SHP77 (cell line): ENCODE measurements around the gene ITGA5.
A peak's percentile ranks its signal among the peaks of the same experiment; 100 is the strongest.

Experiments
- DNase-seq, 2 experiments: peaks; one replicate each; lab custom pipeline; 2025; lab: John Stamatoyannopoulos, UW

The ITGA5 gene

DNA sequence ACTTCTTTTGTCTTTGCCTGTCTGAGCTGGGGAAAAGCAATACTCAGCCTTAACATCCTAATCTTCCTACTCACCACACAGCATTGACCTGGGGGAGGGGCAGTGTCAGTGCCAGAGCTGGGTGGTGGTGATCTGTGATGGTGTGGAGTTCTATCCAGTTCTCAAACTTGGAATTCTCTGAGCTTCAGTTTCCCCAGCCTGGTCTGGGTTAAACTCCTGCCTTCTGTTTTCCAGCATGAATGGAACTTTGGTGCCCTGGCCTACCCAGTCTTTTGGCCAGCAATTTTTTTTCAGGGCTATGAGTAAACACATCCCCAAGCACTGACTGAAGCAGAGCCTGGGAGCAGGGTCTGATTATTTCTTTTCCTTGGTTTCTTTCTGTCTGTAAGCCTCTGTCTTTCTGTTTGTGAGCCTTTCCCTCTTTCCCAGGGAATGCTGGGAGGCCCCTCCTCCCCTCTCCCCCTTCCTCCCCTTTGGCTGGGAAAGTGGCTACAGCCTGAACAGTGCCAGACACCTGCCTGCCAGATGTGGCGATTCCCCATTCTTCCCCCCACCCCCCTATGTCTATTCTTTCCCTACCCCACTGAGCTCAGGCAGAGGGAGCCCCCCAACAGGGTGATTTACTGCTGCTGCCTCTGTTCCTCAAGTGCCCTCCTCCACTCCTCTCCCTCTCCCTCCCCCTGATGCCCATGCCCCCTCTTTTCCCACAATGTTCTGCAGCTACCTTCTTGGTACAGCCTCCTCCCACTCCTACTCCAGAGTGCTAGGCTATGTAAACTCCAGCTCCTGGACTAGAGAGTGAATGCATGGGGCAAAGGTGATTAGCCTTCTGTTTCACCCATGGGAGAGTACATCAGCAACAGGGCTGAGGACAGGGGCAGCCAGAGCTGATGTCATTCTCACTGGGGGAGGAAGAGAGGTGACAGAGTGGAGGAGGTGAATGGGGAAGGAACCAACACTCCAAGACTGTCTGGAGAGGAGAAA, 65.9 kb downstream of the ITGA5 start:
- DNase-seq: peak; percentile 35 to 39

DNA sequence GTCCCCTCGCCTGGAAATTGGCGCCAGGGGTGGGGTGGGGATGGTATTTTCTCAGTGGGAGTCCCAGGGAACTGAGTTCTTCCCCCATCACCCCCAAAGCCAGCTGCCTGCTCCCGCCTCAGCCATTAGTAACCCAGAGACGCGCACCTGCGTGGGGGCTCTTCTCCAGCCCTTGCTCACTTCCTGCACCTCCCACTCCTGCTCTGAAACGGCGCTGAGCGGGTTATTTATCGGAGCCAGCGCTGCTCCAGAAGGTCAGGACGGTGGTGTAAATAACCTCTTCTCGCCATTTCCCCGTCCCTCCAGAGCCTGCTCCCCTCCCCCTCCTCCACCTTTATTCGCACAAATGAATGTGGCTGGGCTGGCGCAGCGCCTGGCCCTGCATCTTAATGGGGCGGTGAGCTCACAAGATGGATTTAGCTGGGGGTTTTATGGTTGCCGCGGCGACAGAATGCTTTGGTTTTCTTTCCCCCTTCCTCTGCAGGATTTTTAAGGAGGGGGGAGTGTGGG, 67.0 kb downstream of the ITGA5 start:
- DNase-seq: peak; percentile 66 to 69

DNA sequence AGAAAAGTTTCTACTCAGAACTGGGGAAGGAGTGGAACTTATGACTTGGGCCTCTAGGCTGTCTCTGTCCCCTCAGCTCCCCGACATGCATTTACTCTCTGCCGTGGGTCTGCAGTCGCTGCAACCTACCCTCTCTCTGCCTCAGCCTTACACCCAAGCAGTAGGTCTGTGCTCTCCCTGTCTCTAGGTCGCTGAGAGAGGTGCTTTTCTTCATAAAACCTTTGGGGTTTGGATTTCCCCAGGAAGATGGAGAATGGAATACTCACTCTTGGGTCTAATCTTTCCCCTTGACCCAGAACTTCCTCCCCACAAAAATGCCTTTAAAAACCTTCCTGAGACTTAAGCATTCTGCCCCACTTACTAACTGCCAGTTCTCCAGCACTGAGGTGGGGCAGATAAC, 67.7 kb downstream of the ITGA5 start:
- DNase-seq: no peak

DNA sequence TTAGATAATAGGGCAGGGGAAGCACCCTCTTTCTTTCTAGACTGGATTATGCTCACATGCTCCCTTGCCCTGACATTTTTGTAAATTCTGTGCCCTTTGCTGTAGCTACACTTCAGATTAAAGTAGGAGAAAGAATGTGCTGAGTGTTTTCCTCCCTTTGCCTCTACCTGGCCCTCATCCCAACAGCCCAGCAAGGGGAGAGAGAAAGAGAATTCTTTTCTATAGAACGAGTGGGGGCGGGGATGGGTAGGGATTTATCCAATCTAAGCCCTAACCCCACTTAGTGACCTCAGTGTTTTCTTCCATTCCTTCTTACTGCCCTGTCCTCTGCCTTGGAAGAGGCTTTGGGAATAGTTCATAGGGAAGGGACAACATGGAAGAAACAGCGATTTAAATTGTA, 68.3 kb downstream of the ITGA5 start:
- no peak for DNase-seq

DNA sequence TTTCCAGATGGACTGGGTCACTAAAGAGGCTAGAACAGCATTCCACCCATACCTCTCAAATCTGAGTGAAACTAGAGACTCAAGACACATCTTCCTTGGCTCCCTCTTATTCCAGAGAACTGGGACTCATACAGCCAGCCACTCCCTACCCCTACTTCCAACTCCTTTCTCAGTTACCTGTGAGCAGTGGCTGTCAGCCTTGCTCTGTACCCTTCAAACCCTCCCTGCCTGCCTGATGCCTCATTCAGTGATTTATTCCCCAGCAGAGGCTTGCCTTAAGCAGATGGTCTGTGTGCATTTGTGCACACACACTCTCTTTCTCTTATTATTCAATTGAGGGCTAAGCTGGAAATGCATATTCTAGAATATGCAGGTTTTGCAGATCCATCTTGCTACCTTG, 69.4 kb downstream of the ITGA5 start:
- DNase-seq: no peak

DNA sequence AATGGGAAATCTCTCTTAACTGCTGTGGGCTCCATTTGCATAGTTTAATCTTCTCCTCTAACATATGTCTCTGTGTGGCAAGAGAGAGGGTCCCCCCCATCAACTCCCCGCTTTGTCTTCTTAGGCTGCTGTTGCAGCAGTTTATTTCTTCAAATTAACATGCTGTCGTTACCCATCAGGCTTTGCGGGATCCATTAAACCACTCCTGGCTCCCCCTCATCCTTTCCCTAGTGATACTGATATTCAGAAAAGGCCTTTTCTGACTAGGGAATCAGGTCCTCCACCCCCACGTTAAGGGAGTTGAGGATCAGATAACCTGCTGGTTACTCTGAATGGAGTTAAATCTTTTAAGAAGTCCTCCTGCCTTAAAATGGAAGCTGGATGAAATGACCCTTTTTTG, 70.0 kb downstream of the ITGA5 start:
- no peak for DNase-seq
